ENCODE data around the gene ITPR1. TPM values are rescaled to one million over a fixed set of nuclear protein-coding genes. Genes with fewer than 3 reads are reported as not detected.

ITPR1 gene
- total RNA-seq, 1 experiment from 2014 or later, result 7.5 TPM

DNA sequence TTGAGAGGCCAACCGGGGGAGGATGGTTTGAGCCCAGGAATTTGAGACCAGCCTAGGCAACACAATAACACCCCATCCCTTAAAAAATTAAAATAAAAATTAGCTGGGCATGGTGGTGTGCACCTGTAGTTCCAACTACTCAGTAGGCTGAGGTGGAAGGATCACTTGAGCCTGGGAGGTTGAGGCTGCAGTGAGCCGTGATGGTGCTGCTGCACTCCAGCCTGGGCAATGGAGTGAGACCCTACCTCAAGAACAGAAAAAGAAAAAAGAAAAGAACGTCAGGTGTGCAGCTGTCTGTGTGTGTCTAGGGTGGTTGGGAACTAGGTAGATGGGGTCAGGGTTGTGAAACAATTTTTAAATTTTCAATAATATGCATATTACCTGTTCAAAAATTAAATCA, 389.9 kb downstream of the ITPR1 start:
- no peak for DNase-seq (ENCODE audit: unreplicated experiment)
- no peaks in the 10 kb centered on the region for H3K4me1 Mint-ChIP-seq (ENCODE audit: insufficient read depth, unreplicated experiment)
- POLR2A ChIA-PET, result interaction anchor here (0.7 kb wide), 1 partner anchor 75 kb away, joined by 3 read pairs; no protein-coding TSS in a partner anchor
- peaks cover 4% of the 10 kb centered on the region for H3K36me3 Mint-ChIP-seq (ENCODE audit: insufficient read depth, unreplicated experiment)
- no peak overlapping the region for H3K27ac Mint-ChIP-seq (ENCODE audit: low read depth, unreplicated experiment)
- intact Hi-C loops (cut with micrococcal nuclease), result no loop called here
- H3K27me3 Mint-ChIP-seq (ENCODE audit: insufficient read depth, unreplicated experiment), result no peaks in the 10 kb centered on the region
- H3K9me3 Mint-ChIP-seq (ENCODE audit: unreplicated experiment), result no peaks in the 10 kb centered on the region
- BruUV-seq (replicated peaks), result no TSS peak
- CTCF ChIA-PET, result no interaction called here
- no peak overlapping the region for H3K4me3 Mint-ChIP-seq (ENCODE audit: unreplicated experiment)
- TF ChIP-seq, protein P1, sequence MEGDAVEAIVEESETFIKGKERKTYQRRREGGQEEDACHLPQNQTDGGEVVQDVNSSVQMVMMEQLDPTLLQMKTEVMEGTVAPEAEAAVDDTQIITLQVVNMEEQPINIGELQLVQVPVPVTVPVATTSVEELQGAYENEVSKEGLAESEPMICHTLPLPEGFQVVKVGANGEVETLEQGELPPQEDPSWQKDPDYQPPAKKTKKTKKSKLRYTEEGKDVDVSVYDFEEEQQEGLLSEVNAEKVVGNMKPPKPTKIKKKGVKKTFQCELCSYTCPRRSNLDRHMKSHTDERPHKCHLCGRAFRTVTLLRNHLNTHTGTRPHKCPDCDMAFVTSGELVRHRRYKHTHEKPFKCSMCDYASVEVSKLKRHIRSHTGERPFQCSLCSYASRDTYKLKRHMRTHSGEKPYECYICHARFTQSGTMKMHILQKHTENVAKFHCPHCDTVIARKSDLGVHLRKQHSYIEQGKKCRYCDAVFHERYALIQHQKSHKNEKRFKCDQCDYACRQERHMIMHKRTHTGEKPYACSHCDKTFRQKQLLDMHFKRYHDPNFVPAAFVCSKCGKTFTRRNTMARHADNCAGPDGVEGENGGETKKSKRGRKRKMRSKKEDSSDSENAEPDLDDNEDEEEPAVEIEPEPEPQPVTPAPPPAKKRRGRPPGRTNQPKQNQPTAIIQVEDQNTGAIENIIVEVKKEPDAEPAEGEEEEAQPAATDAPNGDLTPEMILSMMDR (IDR thresholded peaks at IDR 0.05; ENCODE audit: unreplicated experiment), result no peak

- Mint-ChIP-seq H3K4me3 (ENCODE audit: unreplicated experiment) (no peak overlapping the region), H3K27me3 (ENCODE audit: insufficient read depth, unreplicated experiment) (no peaks in the 10 kb centered on the region), H3K36me3 (ENCODE audit: insufficient read depth, unreplicated experiment) (peaks cover 4% of the 10 kb centered on the region), H3K9me3 (ENCODE audit: unreplicated experiment) (no peaks in the 10 kb centered on the region), H3K4me1 (ENCODE audit: insufficient read depth, unreplicated experiment) (peaks cover 6% of the 10 kb centered on the region), H3K27ac (ENCODE audit: low read depth, unreplicated experiment) (no peak overlapping the region)
- TF ChIP-seq, protein P1 (IDR thresholded peaks at IDR 0.05; ENCODE audit: unreplicated experiment), result no peak
- ChIA-PET POLR2A (no interaction called here), CTCF (interaction anchor here (0.6 kb wide), 1 partner anchor 49 kb away, joined by 3 read pairs; no protein-coding TSS in a partner anchor)
- BruUV-seq (replicated peaks), result no TSS peak
- DNase-seq (ENCODE audit: unreplicated experiment), result no peak
- intact Hi-C loops (cut with micrococcal nuclease), result no loop called here
Observed at GRCh38 chr3:4884888-4885287, 391.7 kb downstream of the ITPR1 start.

- H3K4me3 Mint-ChIP-seq (ENCODE audit: unreplicated experiment), result no peak overlapping the region
- ChIA-PET POLR2A (no interaction called here), CTCF (interaction anchor here (0.6 kb wide), 1 partner anchor 49 kb away, joined by 3 read pairs; no protein-coding TSS in a partner anchor)
- intact Hi-C loops (cut with micrococcal nuclease), result no loop called here
- no TSS peak for BruUV-seq (replicated peaks)
- no peak overlapping the region for H3K27ac Mint-ChIP-seq (ENCODE audit: low read depth, unreplicated experiment)
- H3K36me3 Mint-ChIP-seq (ENCODE audit: insufficient read depth, unreplicated experiment), result peaks cover 4% of the 10 kb centered on the region
- no peaks in the 10 kb centered on the region for H3K27me3 Mint-ChIP-seq (ENCODE audit: insufficient read depth, unreplicated experiment)
- TF ChIP-seq, protein P1 (IDR thresholded peaks at IDR 0.05; ENCODE audit: unreplicated experiment), result no peak
- H3K9me3 Mint-ChIP-seq (ENCODE audit: unreplicated experiment), result no peaks in the 10 kb centered on the region
- H3K4me1 Mint-ChIP-seq (ENCODE audit: insufficient read depth, unreplicated experiment), result peaks cover 6% of the 10 kb centered on the region
- no peak for DNase-seq (ENCODE audit: unreplicated experiment)
Observed at GRCh38 chr3:4885316-4885715, 392.2 kb downstream of the ITPR1 start.

GRCh38 chr3:4886448-4886847, 393.3 kb downstream of the ITPR1 start:
- ChIA-PET POLR2A (no interaction called here), CTCF (no interaction called here)
- TF ChIP-seq, protein P1 (IDR thresholded peaks at IDR 0.05; ENCODE audit: unreplicated experiment), result no peak
- Mint-ChIP-seq H3K9me3 (ENCODE audit: unreplicated experiment) (no peaks in the 10 kb centered on the region), H3K27ac (ENCODE audit: low read depth, unreplicated experiment) (no peak overlapping the region), H3K4me1 (ENCODE audit: insufficient read depth, unreplicated experiment) (peaks cover 6% of the 10 kb centered on the region), H3K27me3 (ENCODE audit: insufficient read depth, unreplicated experiment) (no peaks in the 10 kb centered on the region), H3K36me3 (ENCODE audit: insufficient read depth, unreplicated experiment) (peaks cover under 1% of the 10 kb centered on the region), H3K4me3 (ENCODE audit: unreplicated experiment) (no peak overlapping the region)
- DNase-seq (ENCODE audit: unreplicated experiment), result no peak
- intact Hi-C loops (cut with micrococcal nuclease), result no loop called here
- no TSS peak for BruUV-seq (replicated peaks)
